ENCODE results near the gene SERPINB13.

Gene SERPINB13

GRCh38 chr18:63588909-63589308 is 1.8 kb downstream of the SERPINB13 start:
- Histone ChIP-seq H3K4me2 (ENCODE audit: low read depth, low read length, poor library complexity, severe bottlenecking) (no peak overlapping the region), H3F3A (ENCODE audit: low read depth) (no peaks in the 10 kb centered on the region), H3K79me2 (ENCODE audit: insufficient read depth, low read length) (no peaks in the 10 kb centered on the region), H3K27me3 (ENCODE audit: insufficient read depth, low read length, poor library complexity, severe bottlenecking) (peaks cover 4% of the 10 kb centered on the region), H4K20me1 (ENCODE audit: insufficient read depth, low read length, poor library complexity, severe bottlenecking) (no peaks in the 10 kb centered on the region), H3K4me1 (ENCODE audit: insufficient read depth, low read length, poor library complexity, severe bottlenecking) (no peaks in the 10 kb centered on the region), H2AFZ (ENCODE audit: low read length) (no peak overlapping the region), H3K36me3 (ENCODE audit: insufficient read depth, low read length) (no peaks in the 10 kb centered on the region), H3K9me3 (ENCODE audit: insufficient read depth, low read depth, low read length) (no peaks in the 10 kb centered on the region), H3K4me3 (ENCODE audit: low read length, poor library complexity, severe bottlenecking) (no peak overlapping the region), H3K9ac (ENCODE audit: low read depth, low read length, poor library complexity, severe bottlenecking) (no peak overlapping the region), H3K9me2 (replicated peaks; ENCODE audit: low read depth, low read length) (no peaks in the 10 kb centered on the region)
- TF ChIP-seq EZH2phosphoT487 (IDR thresholded peaks at IDR 0.05; ENCODE audit: borderline replicate concordance): no peak

DNA sequence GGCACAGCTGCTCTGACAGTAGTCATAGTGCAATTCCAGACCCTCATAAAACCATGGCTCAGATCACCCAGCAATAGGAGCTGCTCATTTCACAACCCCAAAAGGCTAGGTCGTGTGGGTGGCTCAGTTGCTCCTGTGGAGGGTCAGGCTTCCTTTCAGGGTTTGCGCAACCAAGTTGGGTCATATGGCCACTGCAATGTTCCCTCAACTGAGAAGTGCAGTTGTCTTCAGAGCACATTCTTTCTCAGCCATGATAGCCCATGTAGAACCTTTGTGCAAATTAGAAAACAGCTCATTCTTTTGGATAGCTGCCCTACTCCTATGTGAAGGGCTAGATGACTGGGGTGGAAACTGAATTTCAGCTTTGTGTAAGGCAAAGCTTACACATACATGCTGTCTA is 3.2 kb downstream of the SERPINB13 start:
- Histone ChIP-seq H3K4me3 (ENCODE audit: low read length, poor library complexity, severe bottlenecking) (no peak overlapping the region), H3K79me2 (ENCODE audit: insufficient read depth, low read length) (no peaks in the 10 kb centered on the region), H3K4me1 (ENCODE audit: insufficient read depth, low read length, poor library complexity, severe bottlenecking) (no peaks in the 10 kb centered on the region), H3K9me2 (replicated peaks; ENCODE audit: low read depth, low read length) (no peaks in the 10 kb centered on the region), H3K36me3 (ENCODE audit: insufficient read depth, low read length) (no peaks in the 10 kb centered on the region), H3F3A (ENCODE audit: low read depth) (no peaks in the 10 kb centered on the region), H3K4me2 (ENCODE audit: low read depth, low read length, poor library complexity, severe bottlenecking) (no peak overlapping the region), H4K20me1 (ENCODE audit: insufficient read depth, low read length, poor library complexity, severe bottlenecking) (no peaks in the 10 kb centered on the region), H3K9ac (ENCODE audit: low read depth, low read length, poor library complexity, severe bottlenecking) (no peak overlapping the region), H3K27me3 (ENCODE audit: insufficient read depth, low read length, poor library complexity, severe bottlenecking) (peaks cover 4% of the 10 kb centered on the region), H2AFZ (ENCODE audit: low read length) (no peak overlapping the region), H3K9me3 (ENCODE audit: insufficient read depth, low read depth, low read length) (no peaks in the 10 kb centered on the region)
- TF ChIP-seq EZH2phosphoT487 (IDR thresholded peaks at IDR 0.05; ENCODE audit: borderline replicate concordance) (no peak), CTCF (conservative IDR thresholded peaks at IDR 0.05; ENCODE audit: low read length) (no peak)

DNA sequence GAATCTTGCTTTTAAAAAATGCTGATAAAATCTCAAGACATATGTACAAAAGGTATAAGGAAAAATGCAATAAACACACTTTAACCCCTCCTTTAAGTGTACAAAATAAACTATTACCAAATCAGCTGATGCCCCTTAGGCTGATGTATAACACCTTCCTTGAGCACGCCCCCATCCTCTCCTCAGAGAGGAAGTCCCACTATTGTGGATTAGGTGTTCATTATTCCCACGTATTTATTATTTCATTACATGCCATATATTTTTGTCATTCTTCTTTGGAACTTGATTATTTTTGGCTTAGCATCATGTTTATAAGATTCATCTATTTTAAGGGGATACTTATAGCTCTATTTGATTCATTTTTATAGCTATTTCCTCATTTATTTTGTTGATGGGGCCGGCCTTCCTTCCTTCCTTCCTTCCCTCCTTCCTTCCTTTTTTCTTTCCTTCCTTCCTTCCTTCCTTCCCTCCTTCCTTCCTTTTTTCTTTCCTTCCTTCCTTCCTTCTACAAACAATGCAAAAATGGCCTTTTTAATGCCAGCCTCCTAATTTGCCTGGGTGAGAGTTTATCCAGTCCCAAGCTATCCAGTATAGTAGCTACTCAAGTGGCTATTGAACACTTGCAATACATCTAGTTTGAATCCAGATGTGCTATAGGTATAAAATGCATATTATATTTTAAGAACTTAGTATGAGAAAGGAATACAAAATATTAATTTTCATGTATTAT is 4.0 kb downstream of the SERPINB13 start:
- TF ChIP-seq CTCF (conservative IDR thresholded peaks at IDR 0.05; ENCODE audit: low read length): no peak
- no peak for TF ChIP-seq EZH2phosphoT487 (IDR thresholded peaks at IDR 0.05; ENCODE audit: borderline replicate concordance)
- H2AFZ ChIP-seq (ENCODE audit: low read length): no peak overlapping the region
- no peak overlapping the region for H3K4me2 ChIP-seq (ENCODE audit: low read depth, low read length, poor library complexity, severe bottlenecking)

GRCh38 chr18:63591725-63592124 is 4.6 kb downstream of the SERPINB13 start:
- Histone ChIP-seq H4K20me1 (ENCODE audit: insufficient read depth, low read length, poor library complexity, severe bottlenecking) (no peaks in the 10 kb centered on the region), H3K9me3 (ENCODE audit: insufficient read depth, low read depth, low read length) (no peaks in the 10 kb centered on the region), H3K36me3 (ENCODE audit: insufficient read depth, low read length) (no peaks in the 10 kb centered on the region), H2AFZ (ENCODE audit: low read length) (no peak overlapping the region), H3K9me2 (replicated peaks; ENCODE audit: low read depth, low read length) (no peaks in the 10 kb centered on the region), H3K4me1 (ENCODE audit: insufficient read depth, low read length, poor library complexity, severe bottlenecking) (no peaks in the 10 kb centered on the region), H3K4me3 (ENCODE audit: low read length, poor library complexity, severe bottlenecking) (no peak overlapping the region), H3K9ac (ENCODE audit: low read depth, low read length, poor library complexity, severe bottlenecking) (no peak overlapping the region), H3K4me2 (ENCODE audit: low read depth, low read length, poor library complexity, severe bottlenecking) (no peak overlapping the region), H3F3A (ENCODE audit: low read depth) (no peaks in the 10 kb centered on the region), H3K27me3 (ENCODE audit: insufficient read depth, low read length, poor library complexity, severe bottlenecking) (peaks cover 4% of the 10 kb centered on the region), H3K79me2 (ENCODE audit: insufficient read depth, low read length) (no peaks in the 10 kb centered on the region)
- no peak for TF ChIP-seq CTCF (conservative IDR thresholded peaks at IDR 0.05; ENCODE audit: low read length)
- no peak for TF ChIP-seq EZH2phosphoT487 (IDR thresholded peaks at IDR 0.05; ENCODE audit: borderline replicate concordance)

More for the DNA sequence above, 4.0 kb downstream of the SERPINB13 start:
- Histone ChIP-seq H3F3A (ENCODE audit: low read depth) (no peaks in the 10 kb centered on the region), H4K20me1 (ENCODE audit: insufficient read depth, low read length, poor library complexity, severe bottlenecking) (no peaks in the 10 kb centered on the region), H3K4me3 (ENCODE audit: low read length, poor library complexity, severe bottlenecking) (no peak overlapping the region), H3K36me3 (ENCODE audit: insufficient read depth, low read length) (no peaks in the 10 kb centered on the region), H3K9ac (ENCODE audit: low read depth, low read length, poor library complexity, severe bottlenecking) (no peak overlapping the region), H3K9me2 (replicated peaks; ENCODE audit: low read depth, low read length) (no peaks in the 10 kb centered on the region), H3K79me2 (ENCODE audit: insufficient read depth, low read length) (no peaks in the 10 kb centered on the region), H3K9me3 (ENCODE audit: insufficient read depth, low read depth, low read length) (no peaks in the 10 kb centered on the region), H3K4me1 (ENCODE audit: insufficient read depth, low read length, poor library complexity, severe bottlenecking) (no peaks in the 10 kb centered on the region), H3K27me3 (ENCODE audit: insufficient read depth, low read length, poor library complexity, severe bottlenecking) (peaks cover 4% of the 10 kb centered on the region)

Measured in Loucy (cell line).